Measurements from ENCODE around the gene GBP6.

GRCh38 chr1:89396902-89397301, 33.0 kb downstream of the GBP6 start:
- TF ChIP-seq, protein P1, sequence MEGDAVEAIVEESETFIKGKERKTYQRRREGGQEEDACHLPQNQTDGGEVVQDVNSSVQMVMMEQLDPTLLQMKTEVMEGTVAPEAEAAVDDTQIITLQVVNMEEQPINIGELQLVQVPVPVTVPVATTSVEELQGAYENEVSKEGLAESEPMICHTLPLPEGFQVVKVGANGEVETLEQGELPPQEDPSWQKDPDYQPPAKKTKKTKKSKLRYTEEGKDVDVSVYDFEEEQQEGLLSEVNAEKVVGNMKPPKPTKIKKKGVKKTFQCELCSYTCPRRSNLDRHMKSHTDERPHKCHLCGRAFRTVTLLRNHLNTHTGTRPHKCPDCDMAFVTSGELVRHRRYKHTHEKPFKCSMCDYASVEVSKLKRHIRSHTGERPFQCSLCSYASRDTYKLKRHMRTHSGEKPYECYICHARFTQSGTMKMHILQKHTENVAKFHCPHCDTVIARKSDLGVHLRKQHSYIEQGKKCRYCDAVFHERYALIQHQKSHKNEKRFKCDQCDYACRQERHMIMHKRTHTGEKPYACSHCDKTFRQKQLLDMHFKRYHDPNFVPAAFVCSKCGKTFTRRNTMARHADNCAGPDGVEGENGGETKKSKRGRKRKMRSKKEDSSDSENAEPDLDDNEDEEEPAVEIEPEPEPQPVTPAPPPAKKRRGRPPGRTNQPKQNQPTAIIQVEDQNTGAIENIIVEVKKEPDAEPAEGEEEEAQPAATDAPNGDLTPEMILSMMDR (IDR thresholded peaks at IDR 0.05; ENCODE audit: low read depth, low read length): no peak
- no peak for TF ChIP-seq EZH2phosphoT487 (IDR thresholded peaks at IDR 0.05; ENCODE audit: low read depth)

Data from OCI-LY3 (cell line).